SK-N-SH treated with all-trans-retinoic acid at 6 μM for 48 hours (cell line): ENCODE data around the gene FCHSD2.

ENCODE experiments used
- ISL1 ChIP-seq: fragments of 250-450 bp; sonication (Bioruptor Pico); IDR thresholded peaks from 2 replicates; pipeline ENCODE4 v2.1.2; 2022; ENCODE audit warnings: mild to moderate bottlenecking, moderate library complexity
- TOX ChIP-seq: fragments of 250-450 bp; sonication (Bioruptor Pico); IDR thresholded peaks from 2 replicates; pipeline ENCODE4 v1.8.0; 2021; ENCODE audit warnings: mild to moderate bottlenecking, moderate library complexity, borderline replicate concordance
- ZC3H10 ChIP-seq: fragments of 250-450 bp; sonication (Bioruptor Pico); IDR thresholded peaks from 2 replicates; pipeline ENCODE4 v1.5.1; 2021; ENCODE audit warnings: mild to moderate bottlenecking, moderate library complexity
- ZNF565 ChIP-seq: fragments of 450-650 bp; formaldehyde crosslinking; conservative IDR thresholded peaks from 2 replicates; pipeline ENCODE4 v1.5.0; 2020; ENCODE audit warnings: low read depth, mild to moderate bottlenecking, moderate library complexity
- TF ChIP-seq, protein P1 (sequence below): fragments of 250-450 bp; sonication (Bioruptor Pico); IDR thresholded peaks from 2 replicates; pipeline ENCODE4 v1.5.1; 2020; ENCODE audit warnings: low read depth, mild to moderate bottlenecking, moderate library complexity
- TF ChIP-seq, protein P2 (sequence below): fragments of 250-450 bp; sonication (Bioruptor Pico); IDR thresholded peaks from 2 replicates; pipeline ENCODE4 v1.8.0; 2020; ENCODE audit warnings: mild to moderate bottlenecking, moderate library complexity, borderline replicate concordance

DNA sequence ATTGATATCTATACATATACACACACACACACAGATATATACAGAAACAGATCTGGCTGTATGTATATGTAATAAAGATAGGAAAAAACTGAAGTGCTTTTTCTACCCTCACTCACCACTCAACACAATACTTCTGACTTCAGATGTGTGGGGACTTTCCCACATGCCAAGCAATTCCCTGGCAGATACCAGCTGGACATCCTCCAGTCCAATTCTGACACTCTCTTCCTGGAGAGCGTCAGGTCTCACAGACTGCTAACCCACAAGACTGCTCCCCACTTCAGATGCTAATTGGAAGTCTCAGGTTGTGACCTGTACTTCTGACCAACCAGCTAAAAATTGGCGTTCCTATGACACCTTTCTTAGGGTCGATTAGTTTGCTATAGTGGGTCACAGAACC, 187.3 kb downstream of the FCHSD2 start:
- TF ChIP-seq TOX (CRISPR knock-in tag) (no peak), ZNF565 (CRISPR knock-in tag) (no peak), ZC3H10 (CRISPR knock-in tag) (no peak), ISL1 (CRISPR knock-in tag) (no peak)
- TF ChIP-seq, protein P1, sequence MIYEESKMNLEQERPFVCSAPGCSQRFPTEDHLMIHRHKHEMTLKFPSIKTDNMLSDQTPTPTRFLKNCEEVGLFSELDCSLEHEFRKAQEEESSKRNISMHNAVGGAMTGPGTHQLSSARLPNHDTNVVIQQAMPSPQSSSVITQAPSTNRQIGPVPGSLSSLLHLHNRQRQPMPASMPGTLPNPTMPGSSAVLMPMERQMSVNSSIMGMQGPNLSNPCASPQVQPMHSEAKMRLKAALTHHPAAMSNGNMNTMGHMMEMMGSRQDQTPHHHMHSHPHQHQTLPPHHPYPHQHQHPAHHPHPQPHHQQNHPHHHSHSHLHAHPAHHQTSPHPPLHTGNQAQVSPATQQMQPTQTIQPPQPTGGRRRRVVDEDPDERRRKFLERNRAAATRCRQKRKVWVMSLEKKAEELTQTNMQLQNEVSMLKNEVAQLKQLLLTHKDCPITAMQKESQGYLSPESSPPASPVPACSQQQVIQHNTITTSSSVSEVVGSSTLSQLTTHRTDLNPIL, result no peak
- TF ChIP-seq, protein P2, sequence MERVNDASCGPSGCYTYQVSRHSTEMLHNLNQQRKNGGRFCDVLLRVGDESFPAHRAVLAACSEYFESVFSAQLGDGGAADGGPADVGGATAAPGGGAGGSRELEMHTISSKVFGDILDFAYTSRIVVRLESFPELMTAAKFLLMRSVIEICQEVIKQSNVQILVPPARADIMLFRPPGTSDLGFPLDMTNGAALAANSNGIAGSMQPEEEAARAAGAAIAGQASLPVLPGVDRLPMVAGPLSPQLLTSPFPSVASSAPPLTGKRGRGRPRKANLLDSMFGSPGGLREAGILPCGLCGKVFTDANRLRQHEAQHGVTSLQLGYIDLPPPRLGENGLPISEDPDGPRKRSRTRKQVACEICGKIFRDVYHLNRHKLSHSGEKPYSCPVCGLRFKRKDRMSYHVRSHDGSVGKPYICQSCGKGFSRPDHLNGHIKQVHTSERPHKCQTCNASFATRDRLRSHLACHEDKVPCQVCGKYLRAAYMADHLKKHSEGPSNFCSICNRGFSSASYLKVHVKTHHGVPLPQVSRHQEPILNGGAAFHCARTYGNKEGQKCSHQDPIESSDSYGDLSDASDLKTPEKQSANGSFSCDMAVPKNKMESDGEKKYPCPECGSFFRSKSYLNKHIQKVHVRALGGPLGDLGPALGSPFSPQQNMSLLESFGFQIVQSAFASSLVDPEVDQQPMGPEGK (CRISPR knock-in tag), result no peak
